H7 (cell line): ENCODE measurements around the gene NDUFS7. TPM values are rescaled to one million over a fixed set of nuclear protein-coding genes. Genes with fewer than 3 reads are reported as not detected.

Source experiments
- DNase-seq: peaks from one replicate; pipeline ENCODE4 v3.0.0; 2012
- H3K27me3 ChIP-seq: 2 replicates; pipeline ENCODE4 v1.6.0; 2011; ENCODE audit warnings: mild to moderate bottlenecking, low read length; ENCODE audit not compliant: control insufficient read depth, insufficient read depth
- H3K36me3 ChIP-seq: replicated peaks from 2 replicates; pipeline ENCODE4 v1.5.1; 2011; ENCODE audit warnings: low read length; ENCODE audit not compliant: control insufficient read depth, insufficient read depth
- H3K4me3 ChIP-seq: 2 replicates; pipeline ENCODE4 v1.5.1; 2011; ENCODE audit warnings: low read depth, mild to moderate bottlenecking, control low read depth, low read length, moderate library complexity; ENCODE audit not compliant: insufficient read depth
- total RNA-seq: library from RNA; depleted of rRNA; stranded (reverse); fragments of >200 nt; shearing (Covaris generic); gene quantifications from 2 replicates; pipeline ENCODE4 v1.2.3, GENCODE V29; 2014

Gene NDUFS7
- total RNA-seq, 1 experiment from 2014 or later, result 140 TPM

GRCh38 chr19:1387684-1388636, 4.3 kb downstream of the NDUFS7 start:
- H3K4me3 ChIP-seq, result no peak overlapping the region
- H3K36me3 ChIP-seq, result peaks cover 5% of the 10 kb centered on the region
- H3K27me3 ChIP-seq, result no peaks in the 10 kb centered on the region
- no peak for DNase-seq

GRCh38 chr19:1388637-1389026, 4.9 kb downstream of the NDUFS7 start:
- Histone ChIP-seq H3K4me3 (no peak overlapping the region), H3K27me3 (no peaks in the 10 kb centered on the region), H3K36me3 (peaks cover 5% of the 10 kb centered on the region)
- DNase-seq, result no peak

- Histone ChIP-seq H3K36me3 (peaks cover 5% of the 10 kb centered on the region), H3K4me3 (no peak overlapping the region), H3K27me3 (no peaks in the 10 kb centered on the region)
- no peak for DNase-seq
These were observed 5.6 kb downstream of the NDUFS7 start for GRCh38 chr19:1389033-1389940.

GRCh38 chr19:1390890-1391423, 7.2 kb downstream of the NDUFS7 start:
- Histone ChIP-seq H3K36me3 (peaks cover 5% of the 10 kb centered on the region), H3K4me3 (no peak overlapping the region), H3K27me3 (no peaks in the 10 kb centered on the region)
- DNase-seq, result no peak

GRCh38 chr19:1392407-1392806, 8.7 kb downstream of the NDUFS7 start:
- peaks cover 5% of the 10 kb centered on the region for H3K36me3 ChIP-seq
- DNase-seq, result no peak
- H3K27me3 ChIP-seq, result no peaks in the 10 kb centered on the region

GRCh38 chr19:1392939-1393530, 9.3 kb downstream of the NDUFS7 start:
- H3K4me3 ChIP-seq, result no peak overlapping the region
- peaks cover 5% of the 10 kb centered on the region for H3K36me3 ChIP-seq
- no peaks in the 10 kb centered on the region for H3K27me3 ChIP-seq
- DNase-seq, result no peak

More at GRCh38 chr19:1392407-1392806, 8.7 kb downstream of the NDUFS7 start:
- H3K4me3 ChIP-seq, result no peak overlapping the region

- Histone ChIP-seq H3K27me3 (no peaks in the 10 kb centered on the region), H3K4me3 (no peak overlapping the region), H3K36me3 (peaks cover 4% of the 10 kb centered on the region)
- DNase-seq, result no peak
These were observed 10.1 kb downstream of the NDUFS7 start for GRCh38 chr19:1393841-1394240.

GRCh38 chr19:1394252-1395193, 10.8 kb downstream of the NDUFS7 start:
- Histone ChIP-seq H3K4me3 (no peak overlapping the region; the same call in 1 of the 2 replicates), H3K36me3 (no peaks in the 10 kb centered on the region; the same call in 1 of the 2 replicates), H3K27me3 (no peaks in the 10 kb centered on the region)
- peak; percentile 82 for DNase-seq

GRCh38 chr19:1395194-1396018, 11.7 kb downstream of the NDUFS7 start:
- Histone ChIP-seq H3K36me3 (no peaks in the 10 kb centered on the region; the same call in 1 of the 2 replicates), H3K27me3 (no peaks in the 10 kb centered on the region), H3K4me3 (no peak overlapping the region)
- DNase-seq, result no peak

- Histone ChIP-seq H3K4me3 (no peak overlapping the region), H3K36me3 (no peaks in the 10 kb centered on the region; the same call in 1 of the 2 replicates), H3K27me3 (peaks cover 2% of the 10 kb centered on the region; the same call in 1 of the 2 replicates)
- peak; percentile 80 for DNase-seq
These were observed 12.5 kb downstream of the NDUFS7 start for GRCh38 chr19:1396019-1396767.

GRCh38 chr19:1396768-1397679, 13.3 kb downstream of the NDUFS7 start:
- no peak for DNase-seq
- no peak overlapping the region for H3K4me3 ChIP-seq
- H3K27me3 ChIP-seq, result peaks cover 4% of the 10 kb centered on the region; the same call in 1 of the 2 replicates
- H3K36me3 ChIP-seq, result no peaks in the 10 kb centered on the region; the same call in 1 of the 2 replicates
